OCI-LY1 (cell line): ENCODE measurements around the gene SPATA32.

Experiments
- H2AFZ ChIP-seq: fragments of 200-600 bp; sonication (generic), shearing (Covaris generic); 2 replicates; pipeline ENCODE4 v1.6.0; 2014; ENCODE audit warnings: antibody characterized with exemption, mild to moderate bottlenecking, low read length
- H3F3A ChIP-seq: fragments of 200-600 bp; sonication (generic), shearing (Covaris generic); 2 replicates; pipeline ENCODE4 v1.6.0; 2014; ENCODE audit warnings: mild to moderate bottlenecking, antibody characterized with exemption, low read length, moderate library complexity; ENCODE audit not compliant: insufficient read depth
- H3K27ac ChIP-seq: fragments of 200-600 bp; sonication (generic); 2 replicates; pipeline ENCODE4 v1.5.1; 2014; ENCODE audit warnings: low read length, mixed run types, mild to moderate bottlenecking, low read depth; ENCODE audit not compliant: poor library complexity, severe bottlenecking
- H3K27me3 ChIP-seq: fragments of 200-600 bp; sonication (generic); 2 replicates; pipeline ENCODE4 v1.6.0; 2014; ENCODE audit warnings: antibody characterized with exemption, mild to moderate bottlenecking, low read length, moderate library complexity; ENCODE audit not compliant: insufficient read depth
- H3K36me3 ChIP-seq: fragments of 200-600 bp; sonication (generic); 2 replicates; pipeline ENCODE4 v1.6.1; 2014; ENCODE audit warnings: mild to moderate bottlenecking, antibody characterized with exemption, low read length, moderate library complexity, mixed read lengths; ENCODE audit not compliant: insufficient read depth
- H3K4me1 ChIP-seq: fragments of 200-600 bp; sonication (generic); 2 replicates; pipeline ENCODE4 v1.5.1; 2014; ENCODE audit warnings: mild to moderate bottlenecking, low read length, moderate library complexity; ENCODE audit not compliant: insufficient read depth, severe bottlenecking
- H3K4me2 ChIP-seq: fragments of 200-600 bp; sonication (generic), shearing (Covaris generic); 2 replicates; pipeline ENCODE4 v1.6.1; 2014; ENCODE audit warnings: low read length
- H3K4me3 ChIP-seq: fragments of 200-600 bp; sonication (generic); 2 replicates; pipeline ENCODE4 v1.5.1; 2014; ENCODE audit warnings: low read length, low read depth, mild to moderate bottlenecking, mixed read lengths; ENCODE audit not compliant: poor library complexity, severe bottlenecking
- H3K79me2 ChIP-seq: fragments of 200-600 bp; shearing (Covaris generic); 2 replicates; pipeline ENCODE4 v1.6.1; 2016; ENCODE audit warnings: mixed run types, low read length, mixed read lengths; ENCODE audit not compliant: insufficient read depth
- H3K9ac ChIP-seq: fragments of 200-600 bp; sonication (generic), shearing (Covaris generic); 2 replicates; pipeline ENCODE4 v1.6.1; 2014; ENCODE audit warnings: mild to moderate bottlenecking, low read length, mixed read lengths
- H3K9me2 ChIP-seq: fragments of 200-600 bp; sonication (generic), shearing (Covaris generic); 2 replicates; pipeline ENCODE4 v1.6.1; 2014; ENCODE audit warnings: low read depth, mild to moderate bottlenecking, low read length, mixed read lengths
- H3K9me3 ChIP-seq: fragments of 200-600 bp; shearing (Covaris generic); 2 replicates; pipeline ENCODE4 v1.6.1; 2014; ENCODE audit warnings: low read length, mixed read lengths
- H4K20me1 ChIP-seq: fragments of 200-600 bp; sonication (generic), shearing (Covaris generic); 2 replicates; pipeline ENCODE4 v1.6.0; 2016; ENCODE audit warnings: mild to moderate bottlenecking, low read length; ENCODE audit not compliant: insufficient read depth
- EZH2 ChIP-seq: fragments of 200-600 bp; sonication (generic), shearing (Covaris generic); IDR thresholded peaks from 2 replicates; pipeline ENCODE4 v1.8.0; 2017; ENCODE audit warnings: borderline replicate concordance, mixed run types, mild to moderate bottlenecking, antibody characterized with exemption, low read length, moderate library complexity, mixed read lengths
- TF ChIP-seq, protein P1 (sequence below): fragments of 200-600 bp; sonication (generic), shearing (Covaris generic); IDR thresholded peaks from 2 replicates; pipeline ENCODE4 v1.5.1; 2017; ENCODE audit warnings: mild to moderate bottlenecking, antibody characterized with exemption, low read length, moderate library complexity, mixed read lengths

SPATA32 gene

DNA sequence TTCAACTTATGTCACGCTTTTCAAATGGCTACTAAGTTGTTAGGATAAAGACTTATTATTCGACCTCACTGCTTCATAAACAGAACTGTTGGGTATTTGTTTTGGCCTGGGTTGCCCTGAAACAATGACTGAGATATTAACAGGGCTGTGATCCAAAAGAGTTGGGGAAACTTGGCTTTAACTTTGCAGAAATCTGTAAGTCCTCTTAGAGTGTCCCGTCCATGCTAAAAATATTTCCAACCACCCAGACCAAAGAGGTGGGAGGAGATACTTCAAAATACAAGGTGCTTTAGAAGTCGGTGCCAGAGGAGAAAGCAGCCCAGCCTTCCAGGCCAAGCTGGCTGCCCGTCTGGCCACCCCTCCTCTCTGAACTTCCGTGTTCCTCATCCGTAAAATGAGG, 16.1 kb upstream of the SPATA32 start:
- Histone ChIP-seq H4K20me1 (no peaks in the 10 kb centered on the region), H3F3A (no peaks in the 10 kb centered on the region), H3K9ac (no peak overlapping the region), H2AFZ (no peak overlapping the region), H3K79me2 (no peaks in the 10 kb centered on the region), H3K4me1 (peaks cover 4% of the 10 kb centered on the region), H3K27ac (no peak overlapping the region), H3K27me3 (no peaks in the 10 kb centered on the region), H3K9me3 (no peaks in the 10 kb centered on the region), H3K36me3 (peaks cover 12% of the 10 kb centered on the region; the same call in 1 of the 2 replicates), H3K4me3 (no peak overlapping the region), H3K4me2 (no peak overlapping the region), H3K9me2 (no peaks in the 10 kb centered on the region)
- no peak for TF ChIP-seq EZH2
- TF ChIP-seq, protein P1, sequence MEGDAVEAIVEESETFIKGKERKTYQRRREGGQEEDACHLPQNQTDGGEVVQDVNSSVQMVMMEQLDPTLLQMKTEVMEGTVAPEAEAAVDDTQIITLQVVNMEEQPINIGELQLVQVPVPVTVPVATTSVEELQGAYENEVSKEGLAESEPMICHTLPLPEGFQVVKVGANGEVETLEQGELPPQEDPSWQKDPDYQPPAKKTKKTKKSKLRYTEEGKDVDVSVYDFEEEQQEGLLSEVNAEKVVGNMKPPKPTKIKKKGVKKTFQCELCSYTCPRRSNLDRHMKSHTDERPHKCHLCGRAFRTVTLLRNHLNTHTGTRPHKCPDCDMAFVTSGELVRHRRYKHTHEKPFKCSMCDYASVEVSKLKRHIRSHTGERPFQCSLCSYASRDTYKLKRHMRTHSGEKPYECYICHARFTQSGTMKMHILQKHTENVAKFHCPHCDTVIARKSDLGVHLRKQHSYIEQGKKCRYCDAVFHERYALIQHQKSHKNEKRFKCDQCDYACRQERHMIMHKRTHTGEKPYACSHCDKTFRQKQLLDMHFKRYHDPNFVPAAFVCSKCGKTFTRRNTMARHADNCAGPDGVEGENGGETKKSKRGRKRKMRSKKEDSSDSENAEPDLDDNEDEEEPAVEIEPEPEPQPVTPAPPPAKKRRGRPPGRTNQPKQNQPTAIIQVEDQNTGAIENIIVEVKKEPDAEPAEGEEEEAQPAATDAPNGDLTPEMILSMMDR, result no peak

DNA sequence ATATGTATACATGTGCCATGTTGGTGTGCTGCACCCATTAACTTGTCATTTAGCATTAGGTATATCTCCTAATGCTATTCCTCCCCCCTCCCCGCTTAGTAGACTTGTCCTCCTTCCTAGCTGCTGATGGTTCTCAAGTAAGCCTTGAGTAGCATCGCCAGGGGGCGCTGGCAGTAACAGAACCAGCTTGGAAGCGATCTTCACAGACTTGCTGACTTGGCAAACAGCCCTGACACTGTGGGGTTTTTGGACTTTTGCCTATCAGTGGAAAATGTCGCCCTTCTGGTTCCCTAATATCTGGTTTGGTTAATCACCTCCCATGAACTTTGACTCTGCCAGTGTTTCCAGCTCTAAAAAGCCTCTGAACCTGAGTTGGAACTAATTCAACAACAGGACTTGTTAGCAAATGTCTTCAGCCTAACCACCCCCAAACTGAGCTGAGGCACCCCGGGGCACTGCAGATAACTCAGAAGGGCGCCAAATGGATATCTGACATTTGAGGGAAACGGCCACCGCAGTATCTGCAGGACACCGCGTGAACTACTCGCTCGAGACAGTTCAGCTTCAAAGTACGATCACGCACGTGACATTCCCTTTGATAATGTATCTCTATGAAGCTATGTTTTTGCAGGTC, 15.4 kb upstream of the SPATA32 start:
- no peak overlapping the region for H3K4me2 ChIP-seq
- H3K27ac ChIP-seq, result no peak overlapping the region
- H3K79me2 ChIP-seq, result no peaks in the 10 kb centered on the region
- H3K4me1 ChIP-seq, result peaks cover 4% of the 10 kb centered on the region
- H4K20me1 ChIP-seq, result no peaks in the 10 kb centered on the region
- peaks cover 7% of the 10 kb centered on the region; the same call in 1 of the 2 replicates for H3K36me3 ChIP-seq
- no peaks in the 10 kb centered on the region for H3K9me3 ChIP-seq
- no peak overlapping the region for H2AFZ ChIP-seq
- H3F3A ChIP-seq, result no peaks in the 10 kb centered on the region
- TF ChIP-seq EZH2, result no peak
- TF ChIP-seq, protein P1, result peak; percentile 75
- no peak overlapping the region for H3K4me3 ChIP-seq
- H3K9me2 ChIP-seq, result no peaks in the 10 kb centered on the region
- H3K9ac ChIP-seq, result no peak overlapping the region
- no peaks in the 10 kb centered on the region for H3K27me3 ChIP-seq

DNA sequence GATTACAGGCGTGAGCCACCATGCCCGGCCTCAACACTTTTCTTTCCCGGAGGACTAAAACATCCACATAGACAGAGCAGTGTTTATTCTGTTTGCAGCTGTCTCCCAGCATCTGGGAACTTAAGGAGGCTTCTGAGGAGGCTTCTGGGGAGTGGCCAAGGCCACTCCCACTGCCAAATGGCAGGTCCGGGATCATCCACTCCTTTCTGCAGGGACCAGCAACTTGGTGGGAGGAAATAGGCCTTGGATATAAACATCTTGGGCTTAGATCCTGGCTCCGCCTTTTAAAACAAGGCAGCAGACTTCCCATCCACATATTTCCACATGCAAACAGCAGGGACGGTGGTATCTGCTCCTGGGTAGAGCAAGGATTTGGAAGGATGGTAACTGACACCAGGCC, 14.1 kb upstream of the SPATA32 start:
- H3K27ac ChIP-seq, result no peak overlapping the region
- no peaks in the 10 kb centered on the region for H3K79me2 ChIP-seq
- H4K20me1 ChIP-seq, result no peaks in the 10 kb centered on the region
- H3K9ac ChIP-seq, result no peak overlapping the region
- H3K27me3 ChIP-seq, result no peaks in the 10 kb centered on the region
- peaks cover 4% of the 10 kb centered on the region for H3K4me1 ChIP-seq
- H2AFZ ChIP-seq, result no peak overlapping the region
- H3K9me3 ChIP-seq, result no peaks in the 10 kb centered on the region
- no peak overlapping the region for H3K4me3 ChIP-seq
- peaks cover 7% of the 10 kb centered on the region; the same call in 1 of the 2 replicates for H3K36me3 ChIP-seq
- TF ChIP-seq EZH2, result no peak
- TF ChIP-seq, protein P1, result no peak
- no peaks in the 10 kb centered on the region for H3K9me2 ChIP-seq
- no peaks in the 10 kb centered on the region for H3F3A ChIP-seq
- no peak overlapping the region for H3K4me2 ChIP-seq
